Measurements from ENCODE around the gene CBARP. TPM values are rescaled to one million over a fixed set of nuclear protein-coding genes. Genes with fewer than 3 reads are reported as not detected.

CBARP gene
- total and polyA plus RNA-seq, 9 of the 15 experiments (the other 6 are each of a cell fraction or from before 2014, with no cell fraction given): 0.03 to 8.9 (median 1.2) TPM; not detected in 1

DNA sequence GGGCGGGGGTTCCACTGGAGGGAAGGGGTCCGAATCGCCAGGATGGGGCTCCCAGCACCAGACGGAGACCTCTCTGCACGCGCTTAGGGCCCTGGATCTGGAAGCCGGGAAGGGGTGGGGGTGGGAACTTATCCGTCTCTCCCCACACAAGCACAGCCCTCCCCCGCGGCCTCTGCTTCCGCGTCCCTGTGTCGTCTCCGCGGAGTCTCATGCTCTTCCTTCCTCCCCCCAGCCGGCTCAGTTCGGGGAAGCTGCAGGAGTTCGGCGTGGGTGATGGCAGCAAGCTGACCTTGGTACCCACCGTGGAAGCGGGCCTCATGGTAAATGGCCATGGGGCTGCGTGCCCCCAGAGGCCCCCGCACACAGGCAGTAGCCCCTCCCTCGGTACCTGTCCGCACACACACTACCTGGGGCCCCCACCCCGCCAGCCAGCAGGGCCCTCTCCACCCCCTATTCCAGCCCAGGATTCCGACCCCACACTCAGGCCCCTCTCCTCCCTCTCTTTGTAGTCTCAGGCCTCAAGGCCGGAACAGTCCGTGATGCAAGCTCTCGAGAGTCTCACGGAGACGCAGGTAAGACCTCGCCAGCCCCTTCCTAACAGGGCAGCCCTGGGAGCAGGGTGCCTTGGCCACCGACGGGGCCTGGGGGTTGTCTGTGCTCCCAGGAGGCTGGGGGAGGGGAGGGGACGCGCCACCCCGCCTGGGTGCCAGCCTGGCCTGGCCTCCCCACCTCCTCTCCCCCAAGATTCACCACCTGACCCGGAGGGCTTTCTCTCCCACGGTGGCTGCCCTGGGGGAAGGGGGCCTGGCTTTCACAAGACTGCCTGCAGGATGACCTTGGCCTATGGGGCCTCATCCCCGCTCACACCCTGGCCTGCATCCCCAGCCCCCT is 13.8 kb upstream of the CBARP start (continued):
- TF ChIP-seq, protein P1, sequence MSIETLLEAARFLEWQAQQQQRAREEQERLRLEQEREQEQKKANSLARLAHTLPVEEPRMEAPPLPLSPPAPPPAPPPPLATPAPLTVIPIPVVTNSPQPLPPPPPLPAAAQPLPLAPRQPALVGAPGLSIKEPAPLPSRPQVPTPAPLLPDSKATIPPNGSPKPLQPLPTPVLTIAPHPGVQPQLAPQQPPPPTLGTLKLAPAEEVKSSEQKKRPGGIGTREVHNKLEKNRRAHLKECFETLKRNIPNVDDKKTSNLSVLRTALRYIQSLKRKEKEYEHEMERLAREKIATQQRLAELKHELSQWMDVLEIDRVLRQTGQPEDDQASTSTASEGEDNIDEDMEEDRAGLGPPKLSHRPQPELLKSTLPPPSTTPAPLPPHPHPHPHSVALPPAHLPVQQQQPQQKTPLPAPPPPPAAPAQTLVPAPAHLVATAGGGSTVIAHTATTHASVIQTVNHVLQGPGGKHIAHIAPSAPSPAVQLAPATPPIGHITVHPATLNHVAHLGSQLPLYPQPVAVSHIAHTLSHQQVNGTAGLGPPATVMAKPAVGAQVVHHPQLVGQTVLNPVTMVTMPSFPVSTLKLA (conservative IDR thresholded peaks at IDR 0.05): peak in 1 of 2 experiments; percentile 83; a peak in 3 of 4 replicates
- no peak for TF ChIP-seq ZNF764 (CRISPR knock-in tag; IDR thresholded peaks at IDR 0.05; ENCODE audit: low read depth)
- TF ChIP-seq, protein P2, sequence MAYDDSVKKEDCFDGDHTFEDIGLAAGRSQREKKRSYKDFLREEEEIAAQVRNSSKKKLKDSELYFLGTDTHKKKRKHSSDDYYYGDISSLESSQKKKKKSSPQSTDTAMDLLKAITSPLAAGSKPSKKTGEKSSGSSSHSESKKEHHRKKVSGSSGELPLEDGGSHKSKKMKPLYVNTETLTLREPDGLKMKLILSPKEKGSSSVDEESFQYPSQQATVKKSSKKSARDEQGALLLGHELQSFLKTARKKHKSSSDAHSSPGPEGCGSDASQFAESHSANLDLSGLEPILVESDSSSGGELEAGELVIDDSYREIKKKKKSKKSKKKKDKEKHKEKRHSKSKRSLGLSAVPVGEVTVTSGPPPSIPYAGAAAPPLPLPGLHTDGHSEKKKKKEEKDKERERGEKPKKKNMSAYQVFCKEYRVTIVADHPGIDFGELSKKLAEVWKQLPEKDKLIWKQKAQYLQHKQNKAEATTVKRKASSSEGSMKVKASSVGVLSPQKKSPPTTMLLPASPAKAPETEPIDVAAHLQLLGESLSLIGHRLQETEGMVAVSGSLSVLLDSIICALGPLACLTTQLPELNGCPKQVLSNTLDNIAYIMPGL (CRISPR knock-in tag; IDR thresholded peaks at IDR 0.05): no peak
- TF ChIP-seq, protein P3, sequence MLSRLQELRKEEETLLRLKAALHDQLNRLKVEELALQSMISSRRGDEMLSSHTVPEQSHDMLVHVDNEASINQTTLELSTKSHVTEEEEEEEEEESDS (CRISPR knock-in tag; IDR thresholded peaks at IDR 0.05): no peak
- no peak for TF ChIP-seq U2AF2 (optimal IDR thresholded peaks at IDR 0.05; ENCODE audit: low read depth, low read length)
- TF ChIP-seq NEUROD1 (IDR thresholded peaks at IDR 0.05; ENCODE audit: borderline replicate concordance, low read depth, low read length, partially characterized antibody): no peak
- no peak for TF ChIP-seq DPF2 (IDR thresholded peaks at IDR 0.05)
- TF ChIP-seq SRF (CRISPR knock-in tag; IDR thresholded peaks at IDR 0.05): no peak
- peak; percentile 25; the same call in 1 of the 2 replicates for TF ChIP-seq CREB1 (IDR thresholded peaks at IDR 0.05)
- no peak for TF ChIP-seq CREB1 (CRISPR knock-in tag; IDR thresholded peaks at IDR 0.05)
- TF ChIP-seq SUPT5H (IDR thresholded peaks at IDR 0.05): 0 out of 2 replicates have a peak, but pooled peaks have one; percentile 24
- TF ChIP-seq TOE1 (IDR thresholded peaks at IDR 0.05; ENCODE audit: borderline replicate concordance): no peak
- TF ChIP-seq TOE1 (CRISPR knock-in tag; IDR thresholded peaks at IDR 0.05; ENCODE audit: borderline replicate concordance, low read depth): no peak
- no peak for TF ChIP-seq BMI1 (IDR thresholded peaks at IDR 0.05; ENCODE audit: low read length)
- no peak for TF ChIP-seq HOXB6 (CRISPR knock-in tag; IDR thresholded peaks at IDR 0.05; ENCODE audit: borderline replicate concordance)
- TF ChIP-seq TAF1 (IDR thresholded peaks at IDR 0.05; ENCODE audit: control insufficient read depth, extremely low read depth, insufficient read depth, low read length, severe bottlenecking): peak; percentile 56
- peak; percentile 68; the same call in 1 of the 2 replicates for TF ChIP-seq ZNF444 (CRISPR knock-in tag; IDR thresholded peaks at IDR 0.05)
- TF ChIP-seq DACH1 (IDR thresholded peaks at IDR 0.05; ENCODE audit: partially characterized antibody): no peak
- TF ChIP-seq, protein P4, sequence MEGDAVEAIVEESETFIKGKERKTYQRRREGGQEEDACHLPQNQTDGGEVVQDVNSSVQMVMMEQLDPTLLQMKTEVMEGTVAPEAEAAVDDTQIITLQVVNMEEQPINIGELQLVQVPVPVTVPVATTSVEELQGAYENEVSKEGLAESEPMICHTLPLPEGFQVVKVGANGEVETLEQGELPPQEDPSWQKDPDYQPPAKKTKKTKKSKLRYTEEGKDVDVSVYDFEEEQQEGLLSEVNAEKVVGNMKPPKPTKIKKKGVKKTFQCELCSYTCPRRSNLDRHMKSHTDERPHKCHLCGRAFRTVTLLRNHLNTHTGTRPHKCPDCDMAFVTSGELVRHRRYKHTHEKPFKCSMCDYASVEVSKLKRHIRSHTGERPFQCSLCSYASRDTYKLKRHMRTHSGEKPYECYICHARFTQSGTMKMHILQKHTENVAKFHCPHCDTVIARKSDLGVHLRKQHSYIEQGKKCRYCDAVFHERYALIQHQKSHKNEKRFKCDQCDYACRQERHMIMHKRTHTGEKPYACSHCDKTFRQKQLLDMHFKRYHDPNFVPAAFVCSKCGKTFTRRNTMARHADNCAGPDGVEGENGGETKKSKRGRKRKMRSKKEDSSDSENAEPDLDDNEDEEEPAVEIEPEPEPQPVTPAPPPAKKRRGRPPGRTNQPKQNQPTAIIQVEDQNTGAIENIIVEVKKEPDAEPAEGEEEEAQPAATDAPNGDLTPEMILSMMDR (IDR thresholded peaks at IDR 0.05 in 2 of 3, conservative IDR thresholded peaks at IDR 0.05 in 1 of 3; ENCODE audit: insufficient read depth in 2 of 3, low read depth in 1 of 3, low read length in 3 of 3): no peak

Data from K562 (cell line).